Neural crest cell (in vitro differentiated cells): Measurements from ENCODE around the gene PFDN1. TPM values are rescaled to one million over a fixed set of nuclear protein-coding genes. Genes with fewer than 3 reads are reported as not detected.
A peak's percentile ranks its signal among the peaks of the same experiment; 100 is the strongest.

Source experiments
- DNase-seq: peaks from one replicate; pipeline ENCODE4 v3.0.0; 2021; ENCODE audit warnings: low read depth, mixed read lengths, low spot score
- H3K27ac Mint-ChIP-seq: one replicate; pipeline ENCODE4 v1.8.0; 2021; ENCODE audit warnings: mild to moderate bottlenecking, mixed read lengths; ENCODE audit not compliant: unreplicated experiment
- H3K27me3 Mint-ChIP-seq: 2 replicates; pipeline ENCODE4 v1.8.0; 2021; ENCODE audit warnings: low read depth, mild to moderate bottlenecking, mixed read lengths
- H3K36me3 Mint-ChIP-seq: 2 replicates; pipeline ENCODE4 v1.8.0; 2021; ENCODE audit warnings: low read depth, mild to moderate bottlenecking, mixed read lengths
- H3K4me1 Mint-ChIP-seq: 2 replicates; pipeline ENCODE4 v1.8.0; 2021; ENCODE audit warnings: mixed read lengths
- H3K4me3 Mint-ChIP-seq: one replicate; pipeline ENCODE4 v1.8.0; 2021; ENCODE audit warnings: mild to moderate bottlenecking, mixed read lengths
- H3K9me3 Mint-ChIP-seq: 2 replicates; pipeline ENCODE4 v1.8.0; 2021; ENCODE audit warnings: mixed read lengths
- CTCF ChIP-seq: fragments of 200-600 bp; sonication (generic); conservative IDR thresholded peaks from 2 replicates; pipeline ENCODE4 v1.5.0; 2021; ENCODE audit warnings: antibody characterized with exemption, mild to moderate bottlenecking
- long read RNA-seq: library from polyadenylated mRNA; unstranded; transcript quantifications from one replicate; pipeline ENCODE4 v2.0.0, GENCODE V29; 2020
- total RNA-seq: library from RNA; stranded (reverse); gene quantifications from 2 replicates; pipeline ENCODE4 v1.2.1, GENCODE V29; 2021

Gene PFDN1
- total RNA-seq: 63.2 and 67.0 TPM in 2 replicates
- long read RNA-seq, transcript PFDN1-201 (4 exons, 1,352 nt): major isoform, 95 of 111 reads
- long read RNA-seq, transcript PFDN1-203 (3 exons, 1,091 nt): minor isoform, 6 of 111 reads
- long read RNA-seq, partial matches to known transcripts: 1 of 111 reads
- long read RNA-seq, other reads (novel, unspliced or antisense): 5 of 111 reads

- TF ChIP-seq CTCF: no peak
- Mint-ChIP-seq H3K27ac (peak within 1 kb of the TSS; percentile 99), H3K36me3 (peaks cover 3% of the 10 kb centered on the region), H3K4me1 (peaks cover 33% of the 10 kb centered on the region), H3K9me3 (no peaks in the 10 kb centered on the region), H3K4me3 (peak within 1 kb of the TSS; percentile 99), H3K27me3 (peaks cover 9% of the 10 kb centered on the region)
- peak; percentile 86 for DNase-seq
These were observed at the start of gene PFDN1 for GRCh38 chr5:140302786-140303639. TSS of gene PFDN1 (minus strand) at chr5:140303101. CDS start at chr5:140303073, 28 bp downstream.

GRCh38 chr5:140351609-140352334 is 48.9 kb upstream of the PFDN1 start:
- DNase-seq: peak; percentile 70
- peak; percentile 93 for TF ChIP-seq CTCF
- H3K4me3 Mint-ChIP-seq: peak overlapping the region; percentile 61
- H3K27ac Mint-ChIP-seq: no peak overlapping the region
- H3K27me3 Mint-ChIP-seq: peaks cover 19% of the 10 kb centered on the region
- H3K4me1 Mint-ChIP-seq: peaks cover 6% of the 10 kb centered on the region
- no peaks in the 10 kb centered on the region for H3K9me3 Mint-ChIP-seq
- no peaks in the 10 kb centered on the region for H3K36me3 Mint-ChIP-seq

GRCh38 chr5:140349244-140349643 is 46.3 kb upstream of the PFDN1 start:
- no peak for DNase-seq
- H3K9me3 Mint-ChIP-seq: no peaks in the 10 kb centered on the region
- H3K4me1 Mint-ChIP-seq: peaks cover 13% of the 10 kb centered on the region
- H3K27me3 Mint-ChIP-seq: peaks cover 27% of the 10 kb centered on the region
- no peak overlapping the region for H3K27ac Mint-ChIP-seq
- no peak for TF ChIP-seq CTCF
- H3K36me3 Mint-ChIP-seq: no peaks in the 10 kb centered on the region
- no peak overlapping the region for H3K4me3 Mint-ChIP-seq

GRCh38 chr5:140348104-140348503 is 45.2 kb upstream of the PFDN1 start:
- no peak for TF ChIP-seq CTCF
- no peaks in the 10 kb centered on the region for H3K9me3 Mint-ChIP-seq
- H3K4me1 Mint-ChIP-seq: peaks cover 13% of the 10 kb centered on the region
- DNase-seq: no peak
- H3K4me3 Mint-ChIP-seq: peak overlapping the region; percentile 86
- no peak overlapping the region for H3K27ac Mint-ChIP-seq
- peaks cover 28% of the 10 kb centered on the region for H3K27me3 Mint-ChIP-seq
- no peaks in the 10 kb centered on the region for H3K36me3 Mint-ChIP-seq

GRCh38 chr5:140347360-140347759 is 44.5 kb upstream of the PFDN1 start:
- H3K9me3 Mint-ChIP-seq: no peaks in the 10 kb centered on the region
- no peak for DNase-seq
- no peak for TF ChIP-seq CTCF
- H3K27ac Mint-ChIP-seq: no peak overlapping the region
- peak overlapping the region; percentile 86 for H3K4me3 Mint-ChIP-seq
- H3K4me1 Mint-ChIP-seq: peaks cover 13% of the 10 kb centered on the region
- H3K27me3 Mint-ChIP-seq: peaks cover 28% of the 10 kb centered on the region
- H3K36me3 Mint-ChIP-seq: no peaks in the 10 kb centered on the region
